Skeletal muscle tissue (tissue), 4 donors: Measurements from ENCODE around the gene CAPS2. TPM values are rescaled to one million over a fixed set of nuclear protein-coding genes. Genes with fewer than 3 reads are reported as not detected.
"Not testable (repeated sequence)": the region's sequence is repeated elsewhere in the genome, so short reads cannot be mapped to it uniquely, and the experiment has no call there.

Source experiments
- H3K27ac ChIP-seq: one replicate; pipeline ENCODE4 v1.7.0; 2013; ENCODE audit warnings: mild to moderate bottlenecking, low read depth, low read length, inconsistent platforms
- H3K27me3 ChIP-seq, 3 donors: one replicate each; pipeline ENCODE4 v1.7.0; 2013; ENCODE audit warnings: low read length in 3 of 3; ENCODE audit not compliant: control insufficient read depth in 3 of 3, insufficient read depth in 3 of 3
- H3K36me3 ChIP-seq, 3 donors: one replicate each; pipeline ENCODE4 v1.7.0; 2013; ENCODE audit warnings: low read length in 3 of 3; ENCODE audit not compliant: control insufficient read depth in 3 of 3, insufficient read depth in 3 of 3
- H3K4me1 ChIP-seq, 3 donors: one replicate each; pipeline ENCODE4 v1.7.0; 2013; ENCODE audit warnings: low read length in 3 of 3, mild to moderate bottlenecking in 3 of 3; ENCODE audit not compliant: control insufficient read depth in 3 of 3, insufficient read depth in 3 of 3
- H3K4me3 ChIP-seq, 3 donors: one replicate each; pipeline ENCODE4 v1.7.0; 2013; ENCODE audit warnings: low read length in 3 of 3
- H3K9ac ChIP-seq, 3 donors: one replicate each; pipeline ENCODE4 v1.7.0; 2013; ENCODE audit warnings: low read length in 3 of 3, mild to moderate bottlenecking in 3 of 3, moderate library complexity in 2 of 3, low read depth in 1 of 3
- H3K9me3 ChIP-seq, 3 donors: one replicate each; pipeline ENCODE4 v1.7.0; 2013; ENCODE audit warnings: low read length in 3 of 3; ENCODE audit not compliant: control insufficient read depth in 3 of 3
- total RNA-seq: library from RNA; depleted of rRNA; stranded (reverse); fragments of >200 nt; gene quantifications from one replicate; pipeline ENCODE4 v1.2.3, GENCODE V29; 2014
- donor health status: Osteomylitis.

Gene CAPS2
- total RNA-seq, 1 donor from 2014 or later: 6.8 TPM

GRCh38 chr12:75346215-75346614 is 16.1 kb upstream of the CAPS2 start:
- H3K27me3 ChIP-seq, H3K36me3 ChIP-seq, H3K27ac ChIP-seq, H3K9ac ChIP-seq, H3K4me1 ChIP-seq, H3K4me3 ChIP-seq, H3K9me3 ChIP-seq: not testable (repeated sequence)

GRCh38 chr12:75345531-75345930 is 15.4 kb upstream of the CAPS2 start:
- Histone ChIP-seq H3K4me3 (no peak overlapping the region), H3K27me3 (no peaks in the 10 kb centered on the region)

GRCh38 chr12:75341873-75342272 is 11.7 kb upstream of the CAPS2 start:
- H3K9ac ChIP-seq: no peak overlapping the region
- H3K36me3 ChIP-seq: no peaks in the 10 kb centered on the region
- no peak overlapping the region for H3K27ac ChIP-seq
- no peak overlapping the region for H3K4me3 ChIP-seq
- no peaks in the 10 kb centered on the region for H3K9me3 ChIP-seq
- H3K27me3 ChIP-seq: no peaks in the 10 kb centered on the region
- H3K4me1 ChIP-seq: no peaks in the 10 kb centered on the region

More at GRCh38 chr12:75345531-75345930, 15.4 kb upstream of the CAPS2 start:
- H3K4me1 ChIP-seq: no peaks in the 10 kb centered on the region
- no peaks in the 10 kb centered on the region for H3K36me3 ChIP-seq
- H3K9ac ChIP-seq: no peak overlapping the region
- no peaks in the 10 kb centered on the region for H3K9me3 ChIP-seq
- no peak overlapping the region for H3K27ac ChIP-seq

DNA sequence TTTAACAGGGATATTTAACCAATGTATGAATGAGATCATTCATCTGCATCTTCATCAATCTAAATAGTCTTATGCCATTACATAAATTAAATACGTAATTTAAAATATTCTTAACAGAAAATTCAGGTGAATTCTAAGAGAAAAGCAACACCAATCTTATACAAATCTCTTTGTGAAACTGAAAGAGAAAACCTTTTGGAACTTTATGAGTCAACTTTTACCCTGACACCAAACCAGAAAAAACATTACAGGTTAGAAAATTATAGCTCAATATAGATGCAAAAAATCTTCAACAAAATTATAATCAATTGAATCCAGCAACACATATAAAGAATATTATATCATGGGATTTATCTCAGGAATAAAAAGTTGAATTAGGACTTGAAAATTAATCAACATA is 7.8 kb upstream of the CAPS2 start:
- no peak overlapping the region for H3K9ac ChIP-seq
- no peak overlapping the region for H3K4me3 ChIP-seq
- H3K27ac ChIP-seq: no peak overlapping the region
- no peaks in the 10 kb centered on the region for H3K36me3 ChIP-seq
- H3K9me3 ChIP-seq: no peaks in the 10 kb centered on the region
- no peaks in the 10 kb centered on the region for H3K27me3 ChIP-seq
- peaks cover 0 to 5% (median 0%) of the 10 kb centered on the region in 3 donors for H3K4me1 ChIP-seq

GRCh38 chr12:75334384-75335030 is 4.4 kb upstream of the CAPS2 start, which contains the start of gene GLIPR1L1:
Gene GLIPR1L1 (plus strand): TSS chr12:75334670. CDS start chr12:75334729, 59 bp downstream.
- H3K9me3 ChIP-seq: no peaks in the 10 kb centered on the region
- H3K36me3 ChIP-seq: no peaks in the 10 kb centered on the region
- peaks cover 4 to 8% (median 5%) of the 10 kb centered on the region in 3 donors for H3K4me1 ChIP-seq
- peak within 1 kb of the TSS in 1 of 3 donors; percentile 26 for H3K9ac ChIP-seq
- peak within 1 kb of the TSS; percentile 48 to 68 (median 54) for H3K4me3 ChIP-seq
- H3K27ac ChIP-seq: no peak within 1 kb of the TSS
- no peaks in the 10 kb centered on the region for H3K27me3 ChIP-seq

- no peak overlapping the region for H3K9ac ChIP-seq
- H3K4me3 ChIP-seq: no peak overlapping the region
- H3K4me1 ChIP-seq: peaks cover 4 to 5% (median 5%) of the 10 kb centered on the region in 3 donors
- H3K27ac ChIP-seq: no peak overlapping the region
- H3K9me3 ChIP-seq: no peaks in the 10 kb centered on the region
- H3K36me3 ChIP-seq: no peaks in the 10 kb centered on the region
- no peaks in the 10 kb centered on the region for H3K27me3 ChIP-seq
Observed at GRCh38 chr12:75327642-75328041, 2.5 kb downstream of the CAPS2 start.

DNA sequence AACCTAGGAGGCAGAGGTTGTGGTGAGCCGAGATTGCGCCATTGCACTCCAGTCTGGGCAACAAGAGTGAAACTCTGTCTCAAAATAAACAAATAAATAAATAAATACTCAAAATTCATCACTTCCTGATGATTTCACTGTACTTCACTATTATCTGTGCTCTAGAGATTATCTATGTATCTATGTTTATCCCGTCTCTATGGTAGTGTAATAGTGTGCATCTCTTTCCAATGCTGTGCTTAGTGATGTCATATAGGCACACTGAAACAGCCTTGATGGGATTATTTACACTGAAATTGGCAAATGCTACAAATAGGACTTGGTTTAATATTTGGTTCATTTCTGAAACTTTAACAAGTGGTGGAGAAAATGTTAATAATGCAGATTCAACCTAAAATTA is 6.5 kb downstream of the CAPS2 start:
- Histone ChIP-seq H3K4me3 (no peak overlapping the region), H3K4me1 (no peaks in the 10 kb centered on the region), H3K27me3 (no peaks in the 10 kb centered on the region), H3K36me3 (no peaks in the 10 kb centered on the region), H3K9me3 (no peaks in the 10 kb centered on the region), H3K27ac (no peak overlapping the region), H3K9ac (no peak overlapping the region)

- H3K9ac ChIP-seq: no peak overlapping the region
- H3K27ac ChIP-seq: no peak overlapping the region
- no peaks in the 10 kb centered on the region for H3K36me3 ChIP-seq
- H3K9me3 ChIP-seq: no peaks in the 10 kb centered on the region
- H3K4me1 ChIP-seq: no peaks in the 10 kb centered on the region
- no peaks in the 10 kb centered on the region for H3K27me3 ChIP-seq
- no peak overlapping the region for H3K4me3 ChIP-seq
Observed at GRCh38 chr12:75322464-75322863, 7.7 kb downstream of the CAPS2 start.

DNA sequence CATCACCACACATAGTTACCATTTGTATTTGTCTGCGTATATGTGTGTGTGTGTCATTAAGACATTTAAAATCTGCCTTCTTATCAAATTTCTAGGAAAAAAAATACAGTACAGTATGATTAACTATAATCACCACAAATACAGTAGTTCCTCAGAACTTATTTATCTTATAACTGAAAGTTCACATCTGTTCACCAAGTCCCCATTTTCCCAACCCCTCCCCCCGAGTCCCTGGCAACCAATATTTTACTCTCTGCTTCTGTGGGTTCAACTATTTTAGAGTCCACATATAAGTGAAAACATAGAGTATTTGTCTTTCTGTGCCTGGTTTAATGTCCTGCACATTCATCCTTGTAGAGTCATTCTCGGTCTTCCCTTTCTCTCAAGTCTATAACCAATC is 12.3 kb downstream of the CAPS2 start:
- Histone ChIP-seq H3K36me3 (peaks cover 0 to 3% (median 0%) of the 10 kb centered on the region in 3 donors), H3K27me3 (no peaks in the 10 kb centered on the region), H3K9ac (no peak overlapping the region), H3K4me1 (no peaks in the 10 kb centered on the region), H3K27ac (no peak overlapping the region), H3K4me3 (no peak overlapping the region), H3K9me3 (no peaks in the 10 kb centered on the region)

DNA sequence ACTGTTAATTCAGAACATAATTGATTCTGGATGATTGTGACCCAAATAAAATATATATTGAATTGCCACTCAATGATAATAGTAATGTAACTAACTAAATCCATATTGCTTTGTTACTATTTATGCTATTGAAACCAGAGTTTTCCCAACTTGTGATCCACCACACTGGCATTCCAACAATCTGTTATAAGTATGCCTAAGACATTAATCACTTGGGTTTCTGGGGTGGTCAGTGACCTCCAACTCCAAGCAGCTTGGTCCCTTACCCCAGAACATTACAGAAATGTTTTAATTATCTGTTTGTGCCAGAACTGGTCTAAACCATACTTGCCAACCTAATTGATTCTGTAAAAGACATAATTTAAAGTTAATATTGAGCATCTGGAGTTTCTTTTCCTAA is 14.6 kb downstream of the CAPS2 start:
- no peak overlapping the region for H3K4me3 ChIP-seq
- peaks cover 0 to 3% (median 0%) of the 10 kb centered on the region in 3 donors for H3K36me3 ChIP-seq
- no peak overlapping the region for H3K9ac ChIP-seq
- H3K4me1 ChIP-seq: no peaks in the 10 kb centered on the region
- no peaks in the 10 kb centered on the region for H3K27me3 ChIP-seq
- no peak overlapping the region for H3K27ac ChIP-seq
- no peaks in the 10 kb centered on the region for H3K9me3 ChIP-seq
